K562 (cell line): Measurements from ENCODE around the gene CPOX.

Experiments
- CBFB ChIP-seq: sonication (generic); formaldehyde crosslinking; IDR thresholded peaks from 2 replicates; pipeline ENCODE4 v1.4.0; 2020; ENCODE audit warnings: mild to moderate bottlenecking, missing genetic modification reagents
- KDM4B ChIP-seq, 2 experiments: fragments of 450-650 bp in 1 of 2; sonication (generic) in 1 of 2; IDR thresholded peaks; 2 replicates each; pipeline ENCODE4 v1.6.1; 2016 to 2017; ENCODE audit warnings: borderline replicate concordance in 2 of 2, antibody characterized with exemption in 1 of 2, low read depth in 1 of 2, mild to moderate bottlenecking in 1 of 2
- SMARCC2 ChIP-seq: fragments of 450-650 bp; IDR thresholded peaks from 2 replicates; pipeline ENCODE4 v1.6.1; 2017; ENCODE audit warnings: antibody characterized with exemption, moderate library complexity, mild to moderate bottlenecking, low read depth
- ZNF263 ChIP-seq: sonication (generic); formaldehyde crosslinking; IDR thresholded peaks from 2 replicates; pipeline ENCODE4 v1.8.0; 2022; ENCODE audit warnings: mild to moderate bottlenecking, missing genetic modification reagents, borderline replicate concordance
- ZNF408 ChIP-seq: fragments of 250-450 bp; sonication (Bioruptor Pico); IDR thresholded peaks from 2 replicates; pipeline ENCODE4 v1.4.0; 2020; ENCODE audit warnings: low read depth, mild to moderate bottlenecking, moderate library complexity
- TF ChIP-seq, protein P1 (sequence below), 3 experiments: IDR thresholded peaks in 2 of 3; conservative IDR thresholded peaks in 1 of 3; 2 replicates each; pipeline ENCODE4 v1.5.1; 2011 to 2012; ENCODE audit warnings: low read length in 3 of 3, mild to moderate bottlenecking in 3 of 3, control low read depth in 2 of 3, improper control_type of control experiment in 1 of 3, inconsistent platforms in 1 of 3, low read depth in 1 of 3, mixed read lengths in 1 of 3, moderate library complexity in 1 of 3; ENCODE audit not compliant: insufficient read depth in 2 of 3

DNA sequence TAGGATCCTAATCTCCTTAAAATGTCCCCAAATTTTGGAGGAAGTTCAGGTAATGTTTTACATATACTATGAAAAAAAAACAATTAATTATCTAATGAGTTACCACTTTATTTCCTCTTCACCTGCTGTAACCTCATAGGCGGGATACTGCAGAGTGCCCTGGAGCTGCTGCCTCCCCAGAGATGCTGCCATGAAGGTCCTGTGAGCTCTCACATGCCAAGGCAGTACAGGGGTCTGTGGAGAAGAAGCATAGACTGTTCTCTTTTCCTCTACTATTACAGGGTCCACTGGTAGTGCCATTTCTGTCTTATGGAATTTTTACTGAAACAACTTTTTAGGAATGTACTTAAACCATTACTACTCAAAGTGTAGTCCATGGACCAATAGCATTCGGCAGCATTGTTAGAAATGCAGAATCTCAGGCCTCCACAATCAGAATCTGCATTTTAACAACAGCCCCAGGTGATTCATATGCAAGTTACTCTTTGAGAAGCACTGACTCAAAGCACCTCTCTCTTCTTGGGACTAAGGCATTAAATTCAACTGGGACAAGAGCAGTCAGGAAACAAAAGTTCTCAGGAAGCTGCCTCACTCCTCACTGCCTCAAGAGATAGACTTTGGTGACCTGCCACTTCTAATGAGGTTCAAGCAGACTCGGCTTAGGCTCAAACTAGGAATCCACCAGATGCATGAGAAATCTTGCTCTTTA, 30.3 kb upstream of the CPOX start:
- TF ChIP-seq ZNF408 (CRISPR knock-in tag) (no peak), ZNF263 (CRISPR knock-in tag) (no peak), CBFB (CRISPR knock-in tag) (no peak), SMARCC2 (no peak), KDM4B (IDR thresholded peaks at IDR 0.05; ENCODE audit: borderline replicate concordance in 2 of 2, low read depth in 1 of 2) (no peak)
- TF ChIP-seq, protein P1, sequence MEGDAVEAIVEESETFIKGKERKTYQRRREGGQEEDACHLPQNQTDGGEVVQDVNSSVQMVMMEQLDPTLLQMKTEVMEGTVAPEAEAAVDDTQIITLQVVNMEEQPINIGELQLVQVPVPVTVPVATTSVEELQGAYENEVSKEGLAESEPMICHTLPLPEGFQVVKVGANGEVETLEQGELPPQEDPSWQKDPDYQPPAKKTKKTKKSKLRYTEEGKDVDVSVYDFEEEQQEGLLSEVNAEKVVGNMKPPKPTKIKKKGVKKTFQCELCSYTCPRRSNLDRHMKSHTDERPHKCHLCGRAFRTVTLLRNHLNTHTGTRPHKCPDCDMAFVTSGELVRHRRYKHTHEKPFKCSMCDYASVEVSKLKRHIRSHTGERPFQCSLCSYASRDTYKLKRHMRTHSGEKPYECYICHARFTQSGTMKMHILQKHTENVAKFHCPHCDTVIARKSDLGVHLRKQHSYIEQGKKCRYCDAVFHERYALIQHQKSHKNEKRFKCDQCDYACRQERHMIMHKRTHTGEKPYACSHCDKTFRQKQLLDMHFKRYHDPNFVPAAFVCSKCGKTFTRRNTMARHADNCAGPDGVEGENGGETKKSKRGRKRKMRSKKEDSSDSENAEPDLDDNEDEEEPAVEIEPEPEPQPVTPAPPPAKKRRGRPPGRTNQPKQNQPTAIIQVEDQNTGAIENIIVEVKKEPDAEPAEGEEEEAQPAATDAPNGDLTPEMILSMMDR (IDR thresholded peaks at IDR 0.05 in 2 of 3, conservative IDR thresholded peaks at IDR 0.05 in 1 of 3; ENCODE audit: insufficient read depth in 2 of 3, low read depth in 1 of 3, low read length in 3 of 3) = no peak
